ENCODE data around the gene ITGA11.
"Not testable (repeated sequence)": the region's sequence is repeated elsewhere in the genome, so short reads cannot be mapped to it uniquely, and the experiment has no call there.

ITGA11 gene

DNA sequence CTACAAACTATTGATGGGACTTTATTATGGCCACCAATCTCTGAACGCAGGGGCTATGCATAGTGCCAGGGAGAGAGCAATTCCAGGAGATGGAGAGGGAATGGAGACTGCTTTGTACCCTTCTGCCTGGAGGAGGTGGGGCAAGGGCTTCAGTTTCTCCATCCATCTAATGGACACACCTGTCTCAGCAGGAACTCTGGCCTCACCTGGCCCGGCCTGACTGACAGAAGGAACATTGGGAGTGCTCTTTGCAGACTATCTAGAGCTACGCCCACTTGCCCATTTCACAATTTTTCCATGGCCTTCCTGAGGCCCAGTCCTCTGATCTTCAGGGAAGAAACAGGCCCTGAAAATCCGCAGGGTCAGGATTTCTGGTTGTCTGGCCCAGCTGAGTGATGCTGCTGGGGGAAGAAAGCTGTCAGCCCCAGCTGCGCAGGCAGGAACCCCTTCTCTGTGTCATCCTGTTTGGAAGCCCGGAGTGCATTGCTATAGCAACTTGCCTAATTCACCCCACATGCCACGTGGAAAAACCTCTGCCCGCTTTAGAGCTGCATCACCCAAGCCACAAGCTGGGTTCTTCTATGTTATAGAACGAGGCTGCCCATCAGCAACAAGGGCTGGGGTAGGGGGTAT is 6.4 kb downstream of the ITGA11 start:
- no peak for DNase-seq (ENCODE audit: low read depth in 3 of 3, low spot score in 1 of 3)

DNA sequence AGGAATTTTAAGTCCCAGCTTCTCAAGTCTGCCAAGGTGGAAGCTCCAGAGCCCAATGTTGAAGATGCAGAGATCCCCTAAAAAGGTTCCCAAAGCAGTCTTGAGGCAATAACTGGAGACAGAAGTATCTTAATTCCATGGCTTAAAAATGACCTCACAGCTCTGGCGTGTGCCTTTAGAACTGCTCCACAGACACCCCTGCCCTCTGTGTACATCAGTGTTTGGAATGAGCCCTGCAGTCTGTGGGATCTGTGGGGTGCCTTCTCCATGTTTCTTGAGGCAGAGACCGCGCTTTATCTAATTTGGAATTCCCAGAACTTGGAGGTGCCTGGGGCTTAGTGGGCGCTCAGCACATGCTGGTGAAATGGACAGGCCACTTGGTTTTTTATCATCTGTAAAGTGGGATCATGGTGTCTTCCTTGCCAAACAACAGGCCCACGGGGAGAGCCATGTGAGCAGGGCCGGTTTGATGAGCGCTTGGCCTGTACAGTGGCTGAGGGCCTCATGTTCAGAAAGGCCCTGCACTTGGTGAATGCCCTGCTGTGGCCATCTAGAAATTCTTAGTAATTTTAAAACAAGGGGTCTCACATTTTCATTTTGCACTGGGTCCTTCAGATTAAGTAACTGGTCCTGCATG is 7.1 kb downstream of the ITGA11 start:
- no peak for DNase-seq (ENCODE audit: low read depth in 3 of 3, low spot score in 1 of 3)

DNA sequence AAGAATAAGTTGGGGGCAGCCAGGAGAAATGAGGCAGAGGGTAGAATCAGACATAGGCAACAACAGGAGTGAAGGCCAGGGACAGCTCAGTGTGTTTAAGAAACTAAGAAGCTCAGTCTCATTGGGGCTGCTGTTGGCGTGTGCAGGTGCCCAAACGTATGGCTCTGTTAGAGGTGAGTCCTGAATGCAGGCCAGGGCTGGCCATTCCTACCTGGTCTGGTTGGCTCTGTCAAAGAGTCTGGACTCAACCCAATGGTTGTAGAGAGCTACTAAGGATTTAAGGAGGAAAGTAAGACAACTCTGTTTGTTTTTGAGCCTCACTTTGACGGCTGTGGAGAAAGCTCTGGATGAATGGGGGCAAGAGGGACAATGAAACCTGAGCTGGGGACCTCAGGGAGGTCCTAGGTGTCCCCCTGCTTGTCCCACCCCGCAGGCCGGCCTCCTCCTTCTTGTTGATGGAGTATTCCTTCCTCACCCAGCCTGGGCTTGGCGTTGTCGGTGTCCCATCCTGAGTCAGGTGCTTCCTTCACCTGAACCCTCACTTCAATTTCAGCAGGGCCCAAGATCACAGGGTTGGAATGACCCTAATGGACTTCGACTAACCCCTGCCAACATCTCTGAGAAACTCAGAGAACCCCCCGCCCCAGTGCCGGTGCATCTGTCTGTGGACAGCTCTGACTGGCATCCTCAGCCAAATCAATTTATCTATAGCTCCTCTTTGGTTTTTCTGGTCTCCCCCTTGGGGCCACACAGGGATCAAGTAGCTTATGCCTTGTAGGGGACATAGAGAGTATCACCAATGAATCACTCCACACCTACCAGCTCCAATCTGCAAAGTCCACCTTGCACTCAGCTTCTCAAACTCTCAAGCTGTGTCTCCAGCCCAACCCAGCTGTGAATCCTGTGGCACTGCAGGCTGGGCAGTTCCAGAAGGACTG is 8.3 kb downstream of the ITGA11 start:
- no peak for DNase-seq (ENCODE audit: low read depth in 3 of 3, low spot score in 1 of 3)

DNA sequence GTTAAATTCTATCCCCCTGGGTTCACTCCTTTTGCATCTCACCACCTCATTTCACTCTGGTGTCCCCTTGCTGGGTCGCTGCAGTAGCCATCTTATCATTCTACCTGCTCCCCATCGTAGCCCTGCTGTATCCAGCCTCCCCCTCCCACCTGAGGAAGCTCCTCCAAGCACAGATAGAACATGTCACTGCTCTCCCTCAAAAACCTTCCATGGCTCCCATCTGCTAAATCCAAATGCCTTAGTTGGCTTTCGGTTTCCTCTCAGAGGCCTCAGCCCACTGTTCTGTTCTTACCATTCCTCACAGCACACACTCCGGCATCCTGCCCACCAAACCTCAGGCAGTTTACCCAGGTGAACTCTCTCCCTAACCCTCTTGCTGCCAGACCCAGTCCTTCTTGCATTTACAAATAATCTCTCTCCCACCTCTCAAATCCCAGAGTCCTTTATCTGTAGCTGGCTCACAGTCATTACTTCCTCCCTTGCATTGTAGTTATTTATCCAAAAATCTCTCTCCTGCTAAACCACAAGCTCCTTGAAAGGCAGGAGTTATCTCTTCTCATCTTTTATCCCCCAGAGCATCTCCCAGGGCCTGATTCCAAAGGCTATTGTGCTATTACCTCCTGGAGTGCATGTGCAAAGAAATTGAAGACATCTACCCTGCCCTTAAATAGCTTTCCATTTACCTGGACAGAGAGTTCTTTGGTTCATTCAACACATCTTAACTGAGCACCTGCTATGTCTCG is 9.4 kb downstream of the ITGA11 start:
- DNase-seq (ENCODE audit: low read depth in 3 of 3, low spot score in 1 of 3) = not testable (repeated sequence)

- DNase-seq (ENCODE audit: low read depth in 3 of 3, low spot score in 1 of 3) = no peak
Measured at GRCh38 chr15:68421798-68422402, 10.1 kb downstream of the ITGA11 start.

DNA sequence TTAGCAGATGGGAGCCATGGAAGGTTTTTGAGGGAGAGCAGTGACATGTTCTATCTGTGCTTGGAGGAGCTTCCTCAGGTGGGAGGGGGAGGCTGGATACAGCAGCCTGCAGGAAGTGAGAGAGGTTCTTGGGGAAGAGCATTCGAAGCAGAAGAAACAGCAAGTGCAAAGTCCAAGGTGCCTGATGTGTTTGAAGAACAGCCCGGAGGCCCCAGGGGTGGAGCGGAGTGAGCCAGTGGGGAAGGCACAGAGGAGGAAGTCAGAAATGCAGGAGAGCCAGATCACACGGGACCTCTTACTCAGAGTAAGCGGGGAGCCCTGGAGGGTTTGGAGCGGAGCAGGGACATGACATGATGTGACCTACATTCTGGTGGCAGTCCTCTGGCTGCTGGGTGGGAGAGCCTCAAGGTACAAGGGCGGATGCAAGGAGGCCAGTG is 10.8 kb downstream of the ITGA11 start:
- DNase-seq (ENCODE audit: low read depth in 3 of 3, low spot score in 1 of 3) = no peak

DNA sequence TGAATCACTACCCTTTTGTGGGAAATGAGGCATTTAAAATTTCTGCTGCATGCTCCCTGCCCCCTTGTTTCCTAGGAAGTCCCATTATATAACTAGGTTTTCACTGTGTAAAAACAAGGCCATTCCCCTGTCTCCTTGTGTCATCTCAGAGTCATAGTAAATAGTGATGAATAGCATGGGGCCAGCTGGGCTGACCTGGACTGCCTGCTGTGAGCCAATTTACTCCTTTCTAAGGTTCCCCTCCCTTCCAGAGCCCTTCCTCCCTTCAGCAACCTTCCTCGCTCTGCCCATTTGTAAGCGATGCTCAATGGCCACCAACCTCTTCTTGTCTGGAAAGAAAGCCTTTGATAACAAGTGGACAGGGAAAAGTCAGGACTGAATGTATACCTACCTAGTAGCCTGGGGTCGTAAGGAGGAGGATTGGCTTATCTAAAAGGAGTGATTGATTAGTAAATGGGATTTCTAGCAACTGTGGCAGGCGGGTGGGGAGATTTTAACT is 11.7 kb downstream of the ITGA11 start:
- no peak for DNase-seq (ENCODE audit: low read depth in 3 of 3, low spot score in 1 of 3)

- no peak for DNase-seq (ENCODE audit: low read depth in 3 of 3, low spot score in 1 of 3)
Measured at GRCh38 chr15:68419301-68420175, 12.4 kb downstream of the ITGA11 start.

- DNase-seq (ENCODE audit: low read depth in 3 of 3, low spot score in 1 of 3) = no peak
Measured at GRCh38 chr15:68418611-68419161, 13.3 kb downstream of the ITGA11 start.

- no peak for DNase-seq (ENCODE audit: low read depth in 3 of 3, low spot score in 1 of 3)
Measured at GRCh38 chr15:68417897-68418296, 14.1 kb downstream of the ITGA11 start.

DNA sequence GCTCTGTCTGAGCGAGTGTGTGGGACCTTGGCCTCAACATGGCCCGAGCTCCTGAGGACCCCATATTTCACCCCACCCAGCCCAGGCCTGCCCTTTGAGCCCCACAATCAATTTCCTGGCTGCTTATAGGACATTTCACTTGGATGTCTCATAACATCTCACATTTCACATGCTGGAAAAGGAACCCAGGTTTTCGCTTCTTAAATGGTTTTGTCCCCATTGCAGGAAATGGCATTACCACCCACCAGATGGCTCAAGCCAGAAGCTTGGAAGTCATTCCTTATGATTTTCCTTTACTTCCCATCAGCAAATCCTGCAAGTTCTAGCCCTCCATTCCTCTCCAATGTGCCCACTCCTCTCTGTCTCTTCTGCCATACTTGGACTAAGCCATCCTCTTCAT is 14.9 kb downstream of the ITGA11 start:
- no peak for DNase-seq (ENCODE audit: low read depth in 3 of 3, low spot score in 1 of 3)

DNA sequence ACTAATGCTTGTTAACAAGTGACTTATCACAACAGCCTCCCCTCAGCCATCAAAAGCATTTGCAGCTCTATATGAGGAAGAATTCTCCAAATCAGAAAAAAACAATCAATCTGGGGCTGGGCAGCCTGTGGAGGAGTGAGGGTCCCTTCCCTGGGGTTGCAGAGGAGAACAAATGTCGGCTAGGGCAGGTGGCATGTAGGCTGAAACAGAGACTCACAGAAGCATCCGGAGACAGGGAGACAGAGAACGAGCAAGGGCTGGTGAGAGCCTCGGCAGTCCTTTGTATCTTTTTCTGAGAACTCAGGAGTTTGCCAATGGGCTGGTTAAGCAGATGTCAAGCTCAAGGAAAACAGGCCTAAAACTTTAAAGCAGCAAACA is 15.8 kb downstream of the ITGA11 start:
- DNase-seq (ENCODE audit: low read depth in 3 of 3, low spot score in 1 of 3) = no peak

- no peak for DNase-seq (ENCODE audit: low read depth in 3 of 3, low spot score in 1 of 3)
Measured at GRCh38 chr15:68415501-68416157, 16.3 kb downstream of the ITGA11 start.

- DNase-seq (ENCODE audit: low read depth in 3 of 3, low spot score in 1 of 3) = no peak
Measured at GRCh38 chr15:68415061-68415460, 16.9 kb downstream of the ITGA11 start.

DNA sequence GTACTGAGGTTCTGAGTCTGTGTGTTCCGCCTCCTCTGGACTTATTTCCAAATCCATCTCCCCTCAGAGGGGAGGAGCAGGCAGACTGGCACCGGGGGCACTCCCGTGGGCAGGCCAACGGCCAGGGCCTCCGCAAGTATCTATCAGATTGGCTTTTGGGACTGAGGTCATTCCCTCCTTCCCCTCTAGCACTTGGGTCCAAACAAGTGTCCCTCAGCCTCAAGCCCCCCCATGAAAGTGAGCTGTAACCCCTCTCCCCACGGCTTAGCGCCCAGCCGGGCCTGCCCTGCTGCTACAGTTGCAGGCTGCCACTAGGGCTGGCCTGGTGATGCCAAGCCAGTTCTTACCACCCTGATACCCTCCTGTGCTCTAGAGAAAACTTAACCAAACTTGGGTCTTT is 17.4 kb downstream of the ITGA11 start:
- no peak for DNase-seq (ENCODE audit: low read depth in 3 of 3, low spot score in 1 of 3)

DNA sequence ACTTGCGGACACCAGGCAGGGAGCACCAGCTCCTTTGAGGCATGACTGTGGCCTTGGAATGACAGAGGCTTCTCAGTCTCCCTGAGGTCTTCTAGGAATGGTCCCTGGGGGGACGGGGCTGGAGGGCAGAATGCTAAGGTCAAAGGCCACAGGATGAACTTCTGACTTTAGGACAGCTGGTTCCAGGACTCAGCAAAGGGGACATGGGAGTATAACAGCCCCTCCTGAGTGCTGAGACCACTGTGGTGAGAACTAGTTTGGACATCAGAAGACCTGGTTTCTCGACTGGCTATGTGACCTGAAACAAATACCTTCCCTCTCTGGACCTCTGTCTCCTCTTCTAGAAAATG is 17.8 kb downstream of the ITGA11 start:
- DNase-seq (ENCODE audit: low read depth in 3 of 3, low spot score in 1 of 3) = no peak

DNA sequence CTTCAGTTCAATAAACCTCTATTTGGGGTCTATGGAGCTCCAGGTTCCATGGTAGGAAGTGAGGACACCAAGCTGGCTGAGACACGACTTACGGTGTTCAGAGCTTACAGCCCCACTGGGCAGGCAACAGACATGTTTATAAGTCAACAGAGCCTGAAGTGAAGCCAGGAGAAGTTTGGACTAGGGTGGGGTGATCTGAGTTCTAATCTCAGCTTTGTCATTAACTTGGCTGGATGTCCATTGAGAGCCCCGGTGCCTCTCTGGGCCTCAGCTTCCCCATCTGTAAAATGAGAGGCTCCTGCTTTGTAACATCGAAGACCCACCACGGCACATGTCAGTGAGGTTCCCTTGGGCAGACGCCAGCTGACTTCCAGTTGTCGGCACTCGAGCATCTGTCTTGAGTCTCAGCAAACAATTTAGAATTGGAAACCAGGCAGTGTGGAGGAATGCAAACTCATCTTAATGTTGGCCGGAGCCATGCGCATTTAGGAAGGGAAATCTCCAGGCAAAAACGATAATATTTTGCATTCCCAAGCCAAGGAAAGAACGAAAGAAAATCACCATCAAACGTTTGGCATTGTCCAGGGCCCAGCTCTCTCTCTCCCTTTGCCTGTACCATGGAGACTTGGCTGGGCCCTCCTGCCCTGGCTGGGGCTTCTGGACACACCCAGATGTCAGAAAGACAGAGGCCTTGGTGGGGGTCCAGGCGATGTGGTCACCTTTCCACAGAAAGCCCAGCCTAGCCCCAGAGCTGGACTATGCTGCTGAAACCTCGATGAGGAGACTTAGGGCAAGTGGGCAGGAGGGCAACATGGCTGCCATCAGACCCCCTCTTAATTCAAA is 18.4 kb downstream of the ITGA11 start:
- no peak for DNase-seq (ENCODE audit: low read depth in 3 of 3, low spot score in 1 of 3)

- no peak for DNase-seq (ENCODE audit: low read depth in 3 of 3, low spot score in 1 of 3)
Measured at GRCh38 chr15:68412218-68412617, 19.7 kb downstream of the ITGA11 start.
